ENCODE data around the gene STAB2. TPM values are rescaled to one million over a fixed set of nuclear protein-coding genes. Genes with fewer than 3 reads are reported as not detected.

STAB2 gene
- total RNA-seq, 6 experiments from 2014 or later, result 5.5 to 32.2 (median 18.5) TPM

- DNase-seq (no peak), ATAC-seq (peak in 1 of 4 donors; percentile 10)
- H3K36me3 ChIP-seq, result no peaks in the 10 kb centered on the region
- H3K9me3 ChIP-seq, result no peaks in the 10 kb centered on the region
- H3K27me3 ChIP-seq, result no peaks in the 10 kb centered on the region
- intact Hi-C loops (cut with DNase I), result no loop called here
- H3K4me1 ChIP-seq, result no peaks in the 10 kb centered on the region
- WGBS (ENCODE audit: insufficient coverage, low coverage, low lambda C conversion rate, missing lambda C conversion rate), result no CpG with 5 or more reads among the region's 3 CpGs
- TF ChIP-seq POLR2A (IDR thresholded peaks at IDR 0.05) (no peak), CTCF (IDR thresholded peaks at IDR 0.05) (no peak)
- H3K27ac ChIP-seq, result no peak overlapping the region
- no peak overlapping the region for H3K4me3 ChIP-seq
These were observed 40.2 kb downstream of the STAB2 start for GRCh38 chr12:103627189-103627855.

- intact Hi-C loops (cut with DNase I), result no loop called here
- TF ChIP-seq CTCF (IDR thresholded peaks at IDR 0.05), result peak; percentile 62 to 85 (median 79)
- no peak for TF ChIP-seq POLR2A (IDR thresholded peaks at IDR 0.05)
- Histone ChIP-seq H3K36me3 (no peaks in the 10 kb centered on the region), H3K27me3 (no peaks in the 10 kb centered on the region), H3K4me3 (no peak overlapping the region), H3K9me3 (no peaks in the 10 kb centered on the region), H3K4me1 (no peaks in the 10 kb centered on the region), H3K27ac (no peak overlapping the region)
- peak; percentile 85 to 93 (median 86) for ATAC-seq
- DNase-seq, result peak; percentile 61 to 70 (median 66)
- 33% methylated on average over 8 of the region's 15 CpGs for WGBS (ENCODE audit: insufficient coverage, low coverage, low lambda C conversion rate, missing lambda C conversion rate)
These were observed 45.6 kb downstream of the STAB2 start for GRCh38 chr12:103632554-103633216.

GRCh38 chr12:103634732-103635131, 47.7 kb downstream of the STAB2 start:
- TF ChIP-seq POLR2A (IDR thresholded peaks at IDR 0.05) (no peak), CTCF (IDR thresholded peaks at IDR 0.05) (no peak)
- no peak for DNase-seq
- Histone ChIP-seq H3K27me3 (no peaks in the 10 kb centered on the region), H3K4me3 (no peak overlapping the region), H3K36me3 (no peaks in the 10 kb centered on the region), H3K4me1 (no peaks in the 10 kb centered on the region), H3K27ac (no peak overlapping the region), H3K9me3 (no peaks in the 10 kb centered on the region)
- ATAC-seq, result no peak
- WGBS (ENCODE audit: insufficient coverage, low coverage, low lambda C conversion rate, missing lambda C conversion rate), result 57% methylated on average over 4 of the region's 4 CpGs
- intact Hi-C loops (cut with DNase I), result no loop called here

GRCh38 chr12:103635419-103635818, 48.3 kb downstream of the STAB2 start:
- Histone ChIP-seq H3K4me3 (no peak overlapping the region), H3K36me3 (no peaks in the 10 kb centered on the region), H3K27ac (no peak overlapping the region), H3K4me1 (no peaks in the 10 kb centered on the region), H3K9me3 (no peaks in the 10 kb centered on the region), H3K27me3 (no peaks in the 10 kb centered on the region)
- DNase-seq (no peak), ATAC-seq (peak in 3 of 4 donors; percentile 26 to 27 (median 26))
- TF ChIP-seq CTCF (IDR thresholded peaks at IDR 0.05), result no peak
- TF ChIP-seq POLR2A (IDR thresholded peaks at IDR 0.05), result no peak
- intact Hi-C loops (cut with DNase I), result no loop called here
- 79% methylated on average over 2 of the region's 4 CpGs for WGBS (ENCODE audit: insufficient coverage, low coverage, low lambda C conversion rate, missing lambda C conversion rate)

Measured in right lobe of liver (tissue), 6 donors.